Metanephros (tissue), 1 donor: ENCODE results near the gene DEDD2. TPM values are rescaled to one million over a fixed set of nuclear protein-coding genes. Genes with fewer than 3 reads are reported as not detected.

Source experiments
- total RNA-seq: library from RNA; depleted of rRNA; stranded (reverse); fragments of >200 nt; gene quantifications from one replicate; pipeline ENCODE4 v1.2.3, GENCODE V29; 2014

The DEDD2 gene
- 36.3 TPM for total RNA-seq

DNA sequence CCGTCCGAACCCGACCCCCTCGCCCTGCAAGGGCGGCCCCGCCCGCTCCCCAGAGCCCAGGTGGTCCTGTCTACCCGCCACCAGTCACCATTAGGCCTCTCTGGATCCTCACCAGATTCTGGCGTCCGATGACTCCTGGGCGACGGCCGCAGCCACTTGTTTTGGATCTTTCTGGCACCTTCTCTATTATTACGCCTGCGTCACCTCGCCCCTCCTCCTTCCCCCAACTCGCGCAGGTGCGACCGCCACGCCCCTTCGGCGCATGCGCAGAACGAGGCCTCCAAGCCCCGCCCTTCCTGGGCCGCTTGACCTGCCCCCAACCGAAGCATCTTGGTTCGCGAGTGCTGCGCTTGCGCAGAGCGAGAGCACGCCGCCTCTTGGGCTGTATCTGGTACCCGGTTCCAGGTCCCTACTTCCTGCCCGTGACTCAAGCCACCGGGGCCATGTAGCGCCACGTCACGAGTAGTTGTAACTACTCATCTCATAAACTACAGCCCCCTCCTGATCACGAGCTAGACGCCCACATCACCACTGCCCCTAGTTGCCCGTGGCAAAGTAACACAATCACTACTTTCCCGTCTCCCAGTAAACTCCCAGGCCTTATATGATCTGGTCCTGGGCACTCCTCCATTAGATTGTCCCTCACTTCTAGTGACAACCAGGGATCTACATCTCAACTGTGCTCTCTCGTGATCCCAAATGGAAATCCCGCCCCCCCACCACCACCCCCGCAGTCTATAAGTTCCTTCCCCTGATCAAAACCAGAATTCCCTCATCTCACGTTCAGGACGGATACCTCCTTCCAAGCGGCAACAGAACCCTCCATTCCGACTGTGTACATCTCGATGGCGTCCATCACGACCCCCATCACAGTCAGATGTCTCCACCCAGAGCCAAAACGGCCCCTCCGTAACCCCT, at the start of gene DEDD2:
TSS of gene DEDD2 (minus strand) at position 158 of the 918 bp plus-strand sequence. CDS start 670 bp downstream, outside the sequence.

GRCh38 chr19:42254850-42255765, 37.6 kb upstream of the DEDD2 start, which contains the start of gene ERF:
Gene ERF, minus strand, starts transcription at chr19:42255128. Its CDS starts 129 bp downstream, at chr19:42254999.

DNA sequence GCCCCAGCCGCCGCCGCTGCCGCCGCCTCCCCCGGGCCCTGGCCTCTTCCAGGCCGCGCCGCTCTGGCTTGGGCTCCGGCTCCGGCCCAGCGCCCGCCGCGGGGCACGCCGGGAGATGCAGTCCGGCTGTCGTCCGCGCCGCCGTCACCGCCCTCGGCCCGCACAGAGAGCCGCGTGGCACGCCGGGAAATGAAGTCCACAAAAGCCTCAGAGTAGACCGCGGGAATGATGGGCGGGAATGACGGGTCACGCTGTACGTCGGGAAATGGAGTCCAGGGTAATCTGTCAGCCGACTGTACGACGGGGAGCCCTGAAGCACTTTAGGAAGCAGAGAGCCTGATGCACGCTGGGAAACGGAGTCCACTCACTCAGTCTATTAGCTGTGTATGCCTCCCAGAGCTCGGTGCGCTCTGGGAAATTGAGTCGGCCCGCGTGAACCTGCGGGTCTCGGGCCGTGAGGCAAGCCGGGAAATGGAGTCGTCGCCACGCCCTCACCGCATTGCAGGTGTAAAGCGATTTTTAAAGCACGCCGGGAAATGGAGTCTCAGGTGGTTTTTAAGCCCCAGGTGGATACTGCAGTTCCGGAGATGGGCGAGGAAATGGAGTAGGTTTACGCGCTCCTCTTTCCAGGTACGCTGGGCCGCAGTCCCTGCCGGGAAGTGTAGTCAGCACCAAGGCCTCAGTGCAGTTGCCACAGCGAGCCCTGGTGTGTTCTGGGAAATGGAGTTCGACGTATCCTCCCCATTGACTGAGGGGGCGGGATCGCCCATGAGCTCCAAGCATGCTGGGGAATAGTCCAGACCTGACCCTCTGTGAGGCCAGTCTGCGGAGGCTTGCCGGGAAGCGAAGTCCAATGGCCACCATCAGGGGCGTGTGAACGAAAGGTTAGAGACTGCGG, 25.3 kb upstream of the DEDD2 start, which contains the start of gene GSK3A:
TSS of gene GSK3A (minus strand) at position 91 of the 898 bp plus-strand sequence. CDS start 137 bp downstream, outside the sequence.

DNA sequence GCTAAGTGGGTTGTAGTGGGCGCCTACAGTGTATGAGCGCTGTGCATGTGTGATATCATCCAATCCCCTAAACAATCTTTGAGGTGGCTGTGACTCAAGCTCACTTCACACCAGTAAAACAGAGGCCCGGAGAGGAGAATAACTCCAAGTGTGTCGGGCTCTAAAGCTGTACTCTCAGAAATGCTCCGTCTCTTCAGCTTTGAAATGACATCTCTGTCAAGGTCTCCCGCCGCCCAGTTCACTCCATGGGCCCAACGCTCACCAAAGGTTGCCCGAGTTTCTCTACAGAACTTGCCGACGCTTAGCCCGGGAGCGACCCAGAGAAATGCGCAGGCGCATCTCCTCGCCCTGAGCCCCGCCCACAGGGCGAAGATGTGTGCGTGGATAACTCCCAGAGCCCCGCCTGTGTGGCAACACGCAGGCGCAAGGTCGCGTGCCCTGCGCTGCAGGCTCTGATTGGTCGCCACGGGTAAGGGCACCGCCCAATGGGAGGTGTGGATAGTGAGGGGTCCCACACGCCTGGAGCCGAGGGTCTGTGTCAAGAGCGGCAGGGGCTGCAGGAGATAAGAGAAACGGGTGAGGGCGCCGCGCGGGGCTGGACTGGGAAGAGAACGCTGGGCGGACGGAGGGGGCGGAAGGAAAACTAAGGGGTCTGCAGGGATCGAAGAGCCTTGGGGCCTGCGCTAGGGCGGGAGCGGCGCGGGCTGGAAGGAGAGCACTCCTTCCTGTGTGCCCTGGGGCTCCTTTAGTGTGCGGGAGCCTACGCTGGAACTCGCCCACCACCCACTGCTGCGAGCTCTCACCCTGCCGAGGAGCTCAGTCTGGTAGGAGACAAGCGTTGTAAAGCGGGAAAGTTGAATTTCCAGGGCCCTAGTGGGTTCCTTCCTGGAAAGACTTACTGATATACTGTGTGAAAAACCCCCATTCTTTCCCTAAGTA, 2.6 kb upstream of the DEDD2 start, which contains the start of gene ZNF526:
TSS of gene ZNF526 (plus strand) at position 501 of the 939 bp plus-strand sequence. CDS start 4,092 bp downstream, outside the sequence.

Other genes with a start within 250 kb of the DEDD2 start
- 0.53 TPM for gene ATP1A3, start 223.4 kb downstream of the DEDD2 start, total RNA-seq
- 20.8 TPM for gene GRIK5, start 147.5 kb downstream of the DEDD2 start, total RNA-seq
- 21.1 TPM for gene ZNF574, start 141.5 kb downstream of the DEDD2 start, total RNA-seq
- 0.70 TPM for gene POU2F2, start 85.2 kb downstream of the DEDD2 start, total RNA-seq
- gene ZNF526, start 2.6 kb upstream of the DEDD2 start, total RNA-seq, result 10.2 TPM
- gene GSK3A, start 24.9 kb upstream of the DEDD2 start, total RNA-seq, result 29.5 TPM
- 43.8 TPM for gene ERF, start 37.5 kb upstream of the DEDD2 start, total RNA-seq
- gene CIC, start 51.6 kb upstream of the DEDD2 start, total RNA-seq, result 40.2 TPM
- 0.70 TPM for gene PRR19, start 84.5 kb upstream of the DEDD2 start, total RNA-seq
- gene PAFAH1B3, start 84.9 kb upstream of the DEDD2 start, total RNA-seq, result 57.8 TPM
- 0.99 TPM for gene TMEM145, start 95.6 kb upstream of the DEDD2 start, total RNA-seq
- gene MEGF8, start 108.0 kb upstream of the DEDD2 start, total RNA-seq, result 50.2 TPM
- 0.76 TPM for gene CNFN, start 172.6 kb upstream of the DEDD2 start, total RNA-seq
- 16.4 TPM for gene LIPE, start 209.7 kb upstream of the DEDD2 start, total RNA-seq
- gene CXCL17, start 225.3 kb upstream of the DEDD2 start, total RNA-seq, result 0.23 TPM